Middle frontal gyrus (tissue), 1 donor: ENCODE data around the gene C1QC.

Source experiments
- DNase-seq: peaks from one replicate; pipeline ENCODE4 v3.0.0-alpha.2; 2015; ENCODE audit warnings: low spot score; ENCODE audit errors: extremely low spot score

C1QC gene

GRCh38 chr1:22677931-22678896, 34.8 kb downstream of the C1QC start:
- no peak for DNase-seq

DNA sequence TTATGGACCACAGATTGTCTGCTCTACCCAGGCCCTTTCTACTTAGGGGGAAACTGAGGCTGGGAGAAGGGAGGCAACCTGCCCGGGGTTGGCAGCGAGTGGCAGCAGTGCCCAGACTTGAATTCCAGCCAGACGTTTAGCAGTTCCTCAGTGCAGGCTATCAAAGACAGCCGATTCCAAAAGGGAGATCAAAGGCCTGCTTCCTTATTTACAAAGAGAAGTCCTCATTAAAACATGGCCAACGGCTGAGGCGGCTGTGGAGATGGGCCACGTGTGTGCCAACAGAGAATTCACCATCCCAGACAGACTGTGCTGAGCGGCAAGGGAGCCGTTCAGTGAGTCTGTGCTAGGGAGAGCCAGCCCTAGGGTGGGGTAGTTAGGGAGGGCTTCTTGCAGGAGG, 37.3 kb downstream of the C1QC start:
- no peak for DNase-seq

GRCh38 chr1:22681556-22682276, 38.3 kb downstream of the C1QC start:
- DNase-seq, result no peak

- no peak for DNase-seq
Measured at GRCh38 chr1:22683547-22683946, 40.1 kb downstream of the C1QC start.

- DNase-seq, result no peak
Measured at GRCh38 chr1:22685591-22686059, 42.2 kb downstream of the C1QC start.

DNA sequence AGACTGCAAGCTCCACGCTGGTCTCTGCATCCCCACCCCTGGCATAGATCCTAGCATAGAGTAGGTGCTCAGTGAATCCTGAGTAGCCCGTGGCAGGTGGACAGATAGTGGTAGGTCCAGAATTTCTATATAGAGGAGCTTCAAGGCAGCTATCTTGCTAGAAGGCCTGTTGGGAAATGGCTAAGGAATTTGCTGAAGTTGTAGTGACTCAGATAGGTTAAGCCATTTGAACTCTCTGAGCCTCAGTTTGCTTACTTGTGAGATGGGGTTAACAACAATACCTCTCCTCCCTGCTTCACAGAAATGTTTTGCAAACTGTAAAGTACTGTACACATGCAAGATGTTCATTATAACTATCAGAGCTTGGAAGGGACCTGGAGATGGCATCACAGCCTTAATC, 43.8 kb downstream of the C1QC start:
- no peak for DNase-seq

GRCh38 chr1:22688466-22688865, 45.0 kb downstream of the C1QC start:
- DNase-seq, result no peak

DNA sequence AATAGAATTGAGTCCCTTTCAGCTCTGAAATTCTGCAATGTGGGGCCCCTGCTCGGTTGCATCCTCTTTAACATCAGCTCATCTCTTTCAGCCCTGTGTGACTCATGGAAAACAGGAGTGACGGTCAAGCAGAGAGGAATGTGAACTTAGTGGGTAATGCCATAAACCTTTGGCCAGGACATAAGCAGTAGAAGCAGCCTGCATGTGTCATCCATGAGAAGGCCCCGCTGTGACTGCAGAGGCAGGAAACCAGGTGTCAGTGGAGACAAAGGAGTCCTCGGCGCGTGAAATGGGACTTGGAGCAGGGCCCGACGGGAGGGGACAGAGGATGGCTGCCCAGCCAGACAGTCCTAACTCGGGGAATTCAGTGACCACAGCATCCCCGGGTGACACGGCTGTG, 46.1 kb downstream of the C1QC start:
- DNase-seq, result no peak

GRCh38 chr1:22691031-22691753, 47.8 kb downstream of the C1QC start:
- no peak for DNase-seq

DNA sequence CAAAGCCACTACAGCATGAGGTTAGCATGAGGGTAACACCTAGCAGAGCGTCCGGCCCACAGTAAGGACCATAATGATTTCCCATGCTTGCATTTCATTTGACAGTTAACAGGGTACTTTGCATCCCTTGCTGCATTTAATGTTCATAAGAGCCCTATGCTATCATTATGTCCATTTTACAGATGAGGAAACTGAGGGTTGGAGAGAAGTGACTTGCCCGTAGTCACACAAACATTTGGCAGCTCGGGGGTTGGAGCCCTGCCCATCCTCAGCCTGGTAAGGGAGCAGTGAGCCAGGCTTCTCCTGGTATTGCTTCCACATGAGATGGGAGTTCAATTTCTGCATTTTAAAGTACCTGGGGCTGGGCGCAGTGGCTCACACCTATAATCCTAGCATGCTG, 50.7 kb downstream of the C1QC start:
- DNase-seq, result no peak

GRCh38 chr1:22696610-22697009, 53.2 kb downstream of the C1QC start:
- no peak for DNase-seq
